ENCODE results near the gene FNTB. TPM values are rescaled to one million over a fixed set of nuclear protein-coding genes. Genes with fewer than 3 reads are reported as not detected.
A peak's percentile ranks its signal among the peaks of the same experiment; 100 is the strongest.

FNTB gene
- total RNA-seq (7.7 and 10.2 TPM in 2 replicates), polyA plus RNA-seq (4.5 and 6.6 TPM in 2 replicates), polyA minus RNA-seq (3.8 and 6.4 TPM in 2 replicates)
- total RNA-seq (2013), result 3.4 TPM

GRCh38 chr14:64986648-64987437, at the start of gene FNTB:
TSS of gene FNTB (plus strand) at chr14:64986895. CDS start at chr14:64986954, 59 bp downstream.
- Mint-ChIP-seq H3K4me3 (peak within 1 kb of the TSS; percentile 100), H3K27ac (peak within 1 kb of the TSS; percentile 98), H3K27me3 (peaks cover 18% of the 10 kb centered on the region), H3K9me3 (ENCODE audit: insufficient read depth) (no peaks in the 10 kb centered on the region), H3K4me1 (peaks cover 41% of the 10 kb centered on the region)
- peak within 1 kb of the TSS; percentile 65 to 70 for H3K27ac ChIP-seq (ENCODE audit: low read length in 2 of 2)
- H3K79me2 ChIP-seq (ENCODE audit: control insufficient read depth, insufficient read depth, low read length), result peaks cover 40% of the 10 kb centered on the region
- no peaks in the 10 kb centered on the region for H4K20me1 ChIP-seq (ENCODE audit: control insufficient read depth, insufficient read depth, low read length, poor library complexity, severe bottlenecking)
- H3K9ac ChIP-seq (ENCODE audit: low read length), result peak within 1 kb of the TSS; percentile 81
- ChIA-PET POLR2A (interaction anchor here (1.0 to 1.1 kb wide), 2 partner anchors 12 to 115 kb away, joined by 3 to 4 read pairs; partner anchors contain the start of gene MAX), CTCF (interaction anchor here (0.9 to 3.2 kb wide), 14 partner anchors 10 to 1084 kb away, joined by 3 to 15 read pairs (median 3); no protein-coding TSS in a partner anchor)
- intact Hi-C loops (cut with micrococcal nuclease), result loop anchor here (1.0 to 10.0 kb wide), 10 partner anchors 14 to 837 kb away; partner anchors contain the start of genes CHURC1, FUT8, HSPA2 and MAX
- TF ChIP-seq EZH2 (IDR thresholded peaks at IDR 0.05; ENCODE audit: borderline replicate concordance, insufficient read depth, low read depth, low read length, poor library complexity, severe bottlenecking), result no peak
- peak; percentile 79 for TF ChIP-seq CTCF (IDR thresholded peaks at IDR 0.05)
- H3K36me3 ChIP-seq (replicated peaks in 1 of 2; ENCODE audit: control extremely low read depth in 1 of 2, control insufficient read depth in 1 of 2, extremely low read depth in 1 of 2, insufficient read depth in 2 of 2, low read length in 1 of 2), result peaks cover 0 to 2% of the 10 kb centered on the region in 2 experiments
- peak within 1 kb of the TSS; percentile 94 for H2AFZ ChIP-seq (ENCODE audit: insufficient read depth, low read depth, low read length, poor library complexity, severe bottlenecking)
- peaks cover 25% of the 10 kb centered on the region in 2 donors for H3K4me1 ChIP-seq (ENCODE audit: control insufficient read depth in 2 of 2, insufficient read depth in 2 of 2, low read length in 2 of 2)
- WGBS (ENCODE audit: insufficient coverage), result under 1% methylated on average over 64 of the region's 65 CpGs
- no peaks in the 10 kb centered on the region for H3K9me3 ChIP-seq (ENCODE audit: control extremely low read depth in 1 of 3, control insufficient read depth in 2 of 3, insufficient read depth in 1 of 3, low read length in 2 of 3)
- peak within 1 kb of the TSS; percentile 88 for H3K4me2 ChIP-seq (replicated peaks; ENCODE audit: low read depth, low read length, poor library complexity, severe bottlenecking)
- peak; percentile 98 for DNase-seq
- peak; percentile 90 for ATAC-seq (ENCODE audit: low read depth)
- peak within 1 kb of the TSS; percentile 63 to 92 (median 84) for H3K4me3 ChIP-seq (ENCODE audit: control extremely low read depth in 1 of 5, extremely low read depth in 1 of 5, insufficient read depth in 1 of 5, low read depth in 2 of 5, low read length in 4 of 5)
- H3K27me3 ChIP-seq (replicated peaks in 1 of 4; ENCODE audit: control extremely low read depth in 1 of 4, control insufficient read depth in 3 of 4, insufficient read depth in 4 of 4, low read length in 3 of 4), result peaks cover 0 to 6% (median 3%) of the 10 kb centered on the region in 4 experiments
